Sigmoid colon (tissue), 7 donors: ENCODE data around the gene LHX3. TPM values are rescaled to one million over a fixed set of nuclear protein-coding genes. Genes with fewer than 3 reads are reported as not detected.

Experiments
- DNase-seq: peaks from one replicate; pipeline ENCODE4 v3.0.0-alpha.2; 2019
- H3K27ac ChIP-seq, 4 donors: fragments of 200-600 bp; sonication (generic); one replicate each; pipeline ENCODE4 v1.5.1; 2016 to 2019; ENCODE audit warnings: mild to moderate bottlenecking in 1 of 4
- H3K27me3 ChIP-seq, 3 donors: fragments of 200-600 bp; sonication (generic); one replicate each; pipeline ENCODE4 v1.5.1; 2019; ENCODE audit warnings: mild to moderate bottlenecking in 1 of 3
- H3K36me3 ChIP-seq, 4 donors: fragments of 200-600 bp; sonication (generic); one replicate each; pipeline ENCODE4 v1.5.1; 2016 to 2019
- H3K4me1 ChIP-seq, 4 donors: fragments of 200-600 bp; sonication (generic); one replicate each; pipeline ENCODE4 v1.5.1; 2017 to 2019
- H3K4me3 ChIP-seq, 4 donors: fragments of 200-600 bp; sonication (generic); one replicate each; pipeline ENCODE4 v1.5.1; 2017 to 2019; ENCODE audit warnings: mild to moderate bottlenecking in 2 of 4, moderate library complexity in 1 of 4
- H3K9me3 ChIP-seq, 4 donors: fragments of 200-600 bp in 3 of 4; sonication (generic) in 3 of 4; one replicate each; pipeline versions ENCODE4 v1.5.1 to v1.6.1; 2013 to 2019
- CTCF ChIP-seq, 4 experiments: fragments of 450-650 bp in 3 of 4; fragments of 200-600 bp in 1 of 4; IDR thresholded peaks; one replicate each; pipeline ENCODE4 v1.5.1; 2016 to 2019; ENCODE audit warnings: antibody characterized with exemption in 4 of 4, mild to moderate bottlenecking in 3 of 4, moderate library complexity in 2 of 4
- EP300 ChIP-seq, 4 donors: sonication (generic); formaldehyde crosslinking; IDR thresholded peaks; one replicate each; pipeline ENCODE4 v1.6.1; 2017; ENCODE audit warnings: antibody characterized with exemption in 4 of 4
- POLR2A ChIP-seq, 2 donors: fragments of 450-650 bp; IDR thresholded peaks; one replicate each; pipeline ENCODE4 v1.6.1; 2016; ENCODE audit warnings: antibody characterized with exemption in 2 of 2, mild to moderate bottlenecking in 2 of 2, moderate library complexity in 2 of 2
- POLR2AphosphoS5 ChIP-seq, 4 donors: sonication (generic); formaldehyde crosslinking; IDR thresholded peaks; one replicate each; pipeline ENCODE4 v1.6.1; 2017; ENCODE audit warnings: antibody characterized with exemption in 4 of 4
- WGBS, 2 donors: extraction: QIAGEN DNeasy Blood & Tissue Kit; methylation state at CpG; one replicate each; pipeline ENCODE4 v1.1.7; 2013; 5-methylcytosine and 5-hydroxymethylcytosine counted together
- intact Hi-C: fragments of 100-400 bp; cut with DNase I; formaldehyde crosslinking; loops from one replicate; pipeline ENCODE4 v1.15.1; 2023
- polyA plus RNA-seq, 3 donors: library from polyadenylated mRNA; stranded (reverse); fragments of 200-250 nt; gene quantifications; one replicate each; pipeline ENCODE4 v1.2.3, GENCODE V29; 2013
- total RNA-seq, 4 donors: library from RNA; depleted of rRNA; stranded (reverse); fragments of >200 nt; gene quantifications; one replicate each; pipeline ENCODE4 v1.1.0, GENCODE V29; 2016
- donor health status: healthy with polysubstance abuse.
- donor health status: Bipolar disorder and iron deficiency.
- donor health status: healthy.

LHX3 gene
- total and polyA plus RNA-seq, 7 donors: not detected

- no peak overlapping the region for H3K27ac ChIP-seq
- no peaks in the 10 kb centered on the region for H3K4me1 ChIP-seq
- TF ChIP-seq POLR2A (IDR thresholded peaks at IDR 0.05) (no peak), CTCF (IDR thresholded peaks at IDR 0.05) (no peak), POLR2AphosphoS5 (IDR thresholded peaks at IDR 0.05) (no peak), EP300 (IDR thresholded peaks at IDR 0.05) (no peak)
- 65 to 68% methylated on average over 20 of the region's 20 CpGs for WGBS, 2 donors
- H3K9me3 ChIP-seq: no peaks in the 10 kb centered on the region
- no peak overlapping the region for H3K4me3 ChIP-seq
- intact Hi-C loops: no loop called here
- H3K27me3 ChIP-seq: peaks cover 4 to 52% (median 25%) of the 10 kb centered on the region in 3 donors
- no peak for DNase-seq
- H3K36me3 ChIP-seq: no peaks in the 10 kb centered on the region
Measured at GRCh38 chr9:136157477-136158265, 47.3 kb downstream of the LHX3 start.

- no peak for DNase-seq
- intact Hi-C loops: no loop called here
- Histone ChIP-seq H3K36me3 (no peaks in the 10 kb centered on the region), H3K27me3 (peaks cover 4 to 46% (median 25%) of the 10 kb centered on the region in 3 donors), H3K4me1 (no peaks in the 10 kb centered on the region), H3K4me3 (no peak overlapping the region), H3K27ac (no peak overlapping the region), H3K9me3 (no peaks in the 10 kb centered on the region)
- 48 to 63% methylated on average over 42 of the region's 42 CpGs for WGBS, 2 donors
- no peak for TF ChIP-seq CTCF (IDR thresholded peaks at IDR 0.05)
- TF ChIP-seq POLR2A (IDR thresholded peaks at IDR 0.05): no peak
- no peak for TF ChIP-seq POLR2AphosphoS5 (IDR thresholded peaks at IDR 0.05)
- no peak for TF ChIP-seq EP300 (IDR thresholded peaks at IDR 0.05)
Measured at GRCh38 chr9:136156209-136157120, 48.5 kb downstream of the LHX3 start.

- Histone ChIP-seq H3K27ac (no peak overlapping the region), H3K27me3 (peaks cover 4 to 46% (median 25%) of the 10 kb centered on the region in 3 donors), H3K9me3 (no peaks in the 10 kb centered on the region), H3K36me3 (no peaks in the 10 kb centered on the region), H3K4me1 (no peaks in the 10 kb centered on the region), H3K4me3 (no peak overlapping the region)
- TF ChIP-seq POLR2A (IDR thresholded peaks at IDR 0.05): no peak
- no peak for TF ChIP-seq CTCF (IDR thresholded peaks at IDR 0.05)
- no peak for TF ChIP-seq EP300 (IDR thresholded peaks at IDR 0.05)
- TF ChIP-seq POLR2AphosphoS5 (IDR thresholded peaks at IDR 0.05): no peak
- intact Hi-C loops: no loop called here
- no peak for DNase-seq
- WGBS, 2 donors: 54 to 83% methylated on average over 17 of the region's 17 CpGs
Measured at GRCh38 chr9:136155576-136155975, 49.4 kb downstream of the LHX3 start.

DNA sequence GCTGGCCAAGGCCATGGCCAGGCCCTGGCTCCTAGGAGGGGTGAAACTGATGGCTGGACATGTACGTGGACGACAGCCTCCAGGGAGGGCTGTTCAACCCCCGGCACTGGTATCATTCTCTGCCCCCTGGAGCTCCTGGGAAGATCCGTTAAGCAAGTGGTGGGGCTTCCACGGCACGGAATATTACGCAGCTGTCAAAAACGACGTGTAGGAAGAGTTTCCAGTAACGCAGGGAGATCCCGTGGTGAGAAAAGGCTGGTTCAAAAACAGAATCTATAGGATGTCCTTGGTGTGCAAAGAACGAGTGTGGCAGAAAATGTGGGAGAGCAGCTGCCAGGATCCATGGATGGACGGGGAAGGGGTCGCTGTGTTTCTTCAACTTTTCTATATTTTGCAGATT is 50.0 kb downstream of the LHX3 start:
- peaks cover 4 to 46% (median 25%) of the 10 kb centered on the region in 3 donors for H3K27me3 ChIP-seq
- WGBS, 2 donors: 88 to 93% methylated on average over 14 of the region's 14 CpGs

More for the DNA sequence above, 50.0 kb downstream of the LHX3 start:
- no peak overlapping the region for H3K4me3 ChIP-seq
- no peaks in the 10 kb centered on the region for H3K4me1 ChIP-seq
- TF ChIP-seq POLR2A (IDR thresholded peaks at IDR 0.05): no peak
- no peak for TF ChIP-seq EP300 (IDR thresholded peaks at IDR 0.05)
- no peak overlapping the region for H3K27ac ChIP-seq
- H3K36me3 ChIP-seq: no peaks in the 10 kb centered on the region
- intact Hi-C loops: no loop called here
- DNase-seq: no peak
- no peaks in the 10 kb centered on the region for H3K9me3 ChIP-seq
